HG03039 (cell line): ENCODE measurements around the gene FAM151B.

Experiments
- ATAC-seq: cut with Tn5 transposase; IDR thresholded peaks from one replicate; pipeline ENCODE4 v1.9.1; 2021; ENCODE audit warnings: mild to moderate bottlenecking, moderate library complexity; ENCODE audit not compliant: unreplicated experiment

Gene FAM151B

DNA sequence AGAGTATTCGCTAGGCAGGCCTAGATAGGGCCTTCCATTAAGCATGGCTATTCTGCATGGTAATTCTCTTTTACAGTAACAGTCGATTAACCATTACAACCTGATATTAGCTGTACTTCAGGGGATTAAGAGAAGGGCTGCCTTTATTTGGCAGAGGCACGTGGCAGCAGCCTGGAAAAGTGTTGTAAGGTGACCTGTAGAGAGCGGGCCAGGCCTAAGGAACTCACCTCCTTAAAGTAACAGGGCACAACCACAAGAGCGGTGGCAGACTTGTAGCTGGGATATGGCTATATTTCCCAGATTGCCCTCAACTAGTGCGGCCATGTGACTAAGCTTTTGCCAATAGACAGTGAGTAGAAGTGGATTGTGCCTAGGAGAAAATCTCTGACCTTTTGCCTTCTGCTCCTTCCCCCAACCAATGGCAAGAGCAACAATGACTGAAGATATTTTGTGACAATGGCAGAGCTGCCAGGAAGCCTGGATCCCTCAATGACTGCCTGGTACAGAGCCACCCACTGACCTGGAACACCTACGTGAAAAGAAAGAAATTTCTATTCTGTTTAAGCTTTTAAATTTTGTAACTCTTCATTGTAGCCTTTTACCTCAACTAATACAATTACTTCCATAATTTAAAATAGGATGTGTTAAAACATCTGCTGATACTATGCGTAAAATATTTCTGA, 101.1 kb downstream of the FAM151B start:
- ATAC-seq, result no peak

DNA sequence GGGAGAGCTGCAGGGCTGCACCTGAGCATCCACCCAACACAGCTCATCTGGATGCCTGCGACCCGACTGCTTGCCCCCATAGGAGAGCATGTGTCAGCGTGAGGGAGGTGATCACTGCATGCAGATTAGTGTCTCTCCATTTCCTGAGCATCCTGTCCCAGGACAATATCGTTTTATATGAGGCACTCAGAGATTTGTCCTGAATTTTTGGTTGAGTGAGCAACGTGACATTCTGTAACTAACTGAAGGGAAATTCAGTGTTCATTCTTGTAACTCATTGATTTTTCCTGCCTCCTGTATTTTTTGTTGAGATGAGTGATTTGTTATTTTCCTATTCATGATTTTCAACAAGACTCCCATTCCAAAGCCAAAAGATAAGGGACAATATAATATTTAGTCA, 102.9 kb downstream of the FAM151B start:
- ATAC-seq, result no peak

DNA sequence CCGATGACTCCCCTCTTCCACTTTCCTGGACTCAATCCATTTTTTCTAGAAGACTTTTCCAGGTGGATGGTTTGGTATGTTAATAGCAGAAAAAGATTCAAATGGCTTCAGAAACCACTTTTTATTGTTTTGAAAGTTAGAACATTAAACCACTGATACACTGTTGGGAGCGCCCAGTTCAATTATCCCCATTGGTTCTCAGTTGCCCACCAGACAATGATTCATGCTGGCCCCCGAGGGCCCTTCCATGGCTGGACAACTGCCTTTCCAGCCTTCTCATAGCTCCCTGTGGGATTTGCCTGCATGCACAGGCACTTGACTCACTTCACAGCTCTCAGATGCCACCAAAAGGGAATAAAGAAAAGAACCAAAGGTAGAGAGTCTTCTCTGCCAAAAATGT, 103.5 kb downstream of the FAM151B start:
- ATAC-seq, result no peak

DNA sequence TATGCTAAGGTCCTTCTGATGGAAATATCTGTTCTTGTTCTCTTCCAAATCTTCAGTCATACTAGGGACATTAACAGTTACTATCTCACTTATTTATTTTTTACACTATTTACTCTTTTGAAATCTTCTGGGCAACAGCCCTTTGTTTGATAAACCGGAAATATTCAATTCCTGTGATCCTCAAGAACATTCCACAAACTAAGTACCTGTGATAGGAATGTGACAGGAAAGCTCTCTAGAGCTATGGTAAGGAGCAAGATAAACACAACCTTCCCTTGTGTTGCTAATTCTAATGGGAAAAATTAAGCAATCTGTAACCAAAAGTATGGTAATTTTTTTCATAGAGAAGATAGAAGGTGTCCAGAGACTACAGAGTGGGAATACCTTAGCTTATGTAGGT, 104.2 kb downstream of the FAM151B start:
- no peak for ATAC-seq
